Activated T-cell treated with anti-CD3 and anti-CD28 coated beads, Interleukin-2, amount 50 U/mL, for 1 hour (primary cell): ENCODE measurements around the gene IQCH.
"Not testable (repeated sequence)": the region's sequence is repeated elsewhere in the genome, so short reads cannot be mapped to it uniquely, and the experiment has no call there.

Experiments
- DNase-seq: peaks from one replicate; pipeline ENCODE4 v3.0.0-alpha.2; 2020

The IQCH gene

DNA sequence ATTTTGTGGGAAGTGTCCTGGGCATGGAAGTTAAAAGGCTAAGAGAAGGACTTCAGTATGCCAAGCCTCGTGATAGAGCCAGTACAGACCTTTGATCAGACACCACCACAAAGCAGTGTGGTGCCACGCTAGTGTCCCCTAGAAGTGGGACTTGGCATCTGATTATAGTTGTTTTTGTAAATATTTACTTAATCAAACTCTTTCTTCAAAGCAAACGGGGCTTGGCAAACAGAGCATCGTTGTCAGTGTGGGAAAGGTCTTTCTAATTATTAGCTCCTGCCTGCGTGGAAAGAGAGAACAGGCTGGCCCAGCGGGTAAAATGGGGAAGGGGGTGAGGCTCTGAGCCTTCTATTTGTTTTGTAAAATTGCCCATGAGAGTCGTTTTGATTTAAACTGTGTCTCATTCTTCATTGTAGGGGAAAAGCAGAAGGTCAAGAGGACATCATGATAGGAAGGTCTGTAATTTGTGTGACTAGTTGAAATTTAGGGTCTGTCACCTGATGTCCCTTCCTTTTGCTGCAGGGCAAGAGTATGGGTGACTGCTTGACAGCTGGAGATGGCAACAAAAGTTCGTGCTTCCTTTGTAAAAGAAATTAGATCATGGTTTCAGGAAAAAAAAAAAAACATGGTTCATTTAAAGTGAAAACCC lies 105.0 kb downstream of the IQCH start:
- DNase-seq: no peak

DNA sequence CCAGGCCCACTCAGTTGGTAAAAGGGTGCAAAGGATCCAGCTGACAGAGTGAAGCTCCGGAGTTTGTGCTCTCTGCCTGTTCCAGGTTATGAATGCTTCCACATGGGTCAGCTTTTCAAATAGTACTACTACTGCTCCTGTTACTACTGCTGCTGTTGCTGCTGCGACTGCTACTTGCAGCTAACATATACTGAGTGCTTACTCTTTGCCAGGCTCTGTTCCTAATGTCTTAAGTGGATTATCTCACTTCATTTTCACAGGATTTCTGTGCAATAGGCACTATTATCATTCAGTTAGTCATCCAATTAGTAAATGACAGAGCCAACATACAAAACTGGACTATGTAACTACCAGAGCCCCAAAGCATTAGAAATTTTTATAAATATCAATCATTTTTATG lies 106.5 kb downstream of the IQCH start:
- no peak for DNase-seq

DNA sequence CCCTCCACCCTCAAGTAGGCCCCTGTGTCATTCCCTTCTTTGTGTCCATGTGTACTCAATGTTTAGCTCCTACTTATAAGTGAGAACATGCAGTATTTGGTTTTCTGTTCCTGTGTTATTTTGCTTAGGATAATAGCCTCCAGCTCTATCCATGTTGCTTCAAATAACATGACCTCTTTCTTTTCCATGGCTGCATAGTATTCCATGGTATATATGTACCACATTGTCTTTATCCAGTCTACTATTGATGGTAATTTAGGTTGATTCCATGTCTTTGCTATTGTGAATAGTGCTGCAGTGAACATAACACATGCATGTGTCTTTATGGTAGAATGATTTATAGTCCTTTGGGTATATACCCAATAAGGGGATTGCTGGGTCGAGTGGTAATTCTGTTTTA lies 109.1 kb downstream of the IQCH start:
- not testable (repeated sequence) for DNase-seq

DNA sequence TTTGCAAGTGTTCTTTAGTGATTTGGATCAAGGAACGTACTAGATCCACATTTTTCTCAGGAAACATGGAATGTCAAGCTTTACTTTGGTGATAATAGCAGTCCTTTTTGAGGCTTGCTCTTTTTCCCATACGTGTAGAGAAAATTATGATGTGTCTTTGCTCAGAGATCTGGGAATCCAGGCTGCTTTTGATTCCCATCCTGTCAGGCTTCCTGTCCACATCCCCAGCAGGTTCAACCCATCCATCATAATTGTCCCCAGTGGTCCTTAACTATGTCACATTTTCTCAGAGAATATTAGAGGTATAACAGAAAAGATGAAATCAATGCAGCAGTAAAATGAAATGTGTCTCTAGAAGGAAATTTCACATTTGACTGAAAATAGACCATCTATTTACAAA lies 111.4 kb downstream of the IQCH start:
- DNase-seq: no peak

DNA sequence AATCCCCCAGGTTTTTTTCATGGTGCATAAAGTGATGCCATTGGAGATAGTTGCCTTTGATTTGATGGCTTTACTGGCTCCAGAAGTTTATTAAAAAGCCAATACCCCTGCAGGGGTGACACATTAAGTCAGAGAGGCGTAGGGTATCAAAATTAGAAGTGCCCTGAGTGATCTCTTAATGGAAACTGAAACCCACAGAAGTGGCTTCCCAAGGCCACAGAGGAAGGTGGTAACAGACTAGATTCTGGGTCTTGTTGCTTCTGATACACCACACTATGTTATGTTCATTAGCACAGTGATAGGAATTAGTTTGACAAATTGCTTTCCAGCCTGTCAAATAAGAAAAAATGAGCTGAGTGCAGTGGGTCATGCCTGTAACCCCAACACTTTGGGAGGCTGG lies 112.3 kb downstream of the IQCH start:
- DNase-seq: no peak

DNA sequence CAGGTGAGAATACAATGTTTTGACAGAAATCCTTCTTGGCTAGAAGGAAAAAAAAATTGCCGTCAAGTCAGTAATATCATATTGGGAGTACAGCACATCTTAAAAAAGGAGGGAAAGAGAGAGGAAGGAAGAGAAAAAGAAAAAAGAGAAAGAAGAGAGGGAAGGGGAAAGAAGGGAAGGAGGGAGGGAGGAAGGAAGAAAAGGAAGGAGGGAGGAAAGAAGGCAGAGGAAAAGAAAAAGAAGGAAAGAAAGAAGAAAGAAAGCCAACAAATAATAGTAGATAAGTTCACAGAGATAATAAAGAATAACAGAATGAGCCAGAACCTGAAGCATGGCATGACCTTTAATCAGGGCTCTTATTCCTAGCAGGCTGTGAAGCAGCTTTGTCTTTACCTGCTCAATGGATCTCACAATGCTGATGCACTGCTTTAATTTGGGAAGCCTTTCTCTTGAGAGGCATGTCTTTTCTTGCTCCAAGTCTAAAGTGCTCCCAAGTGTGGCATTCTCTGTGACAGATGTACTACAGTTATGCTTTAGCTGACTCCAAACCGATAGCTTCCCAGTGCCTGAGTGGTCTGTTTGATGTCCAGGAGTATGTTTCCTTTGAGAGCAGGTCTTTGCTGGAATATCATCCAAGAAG lies 114.9 kb downstream of the IQCH start:
- no peak for DNase-seq

DNA sequence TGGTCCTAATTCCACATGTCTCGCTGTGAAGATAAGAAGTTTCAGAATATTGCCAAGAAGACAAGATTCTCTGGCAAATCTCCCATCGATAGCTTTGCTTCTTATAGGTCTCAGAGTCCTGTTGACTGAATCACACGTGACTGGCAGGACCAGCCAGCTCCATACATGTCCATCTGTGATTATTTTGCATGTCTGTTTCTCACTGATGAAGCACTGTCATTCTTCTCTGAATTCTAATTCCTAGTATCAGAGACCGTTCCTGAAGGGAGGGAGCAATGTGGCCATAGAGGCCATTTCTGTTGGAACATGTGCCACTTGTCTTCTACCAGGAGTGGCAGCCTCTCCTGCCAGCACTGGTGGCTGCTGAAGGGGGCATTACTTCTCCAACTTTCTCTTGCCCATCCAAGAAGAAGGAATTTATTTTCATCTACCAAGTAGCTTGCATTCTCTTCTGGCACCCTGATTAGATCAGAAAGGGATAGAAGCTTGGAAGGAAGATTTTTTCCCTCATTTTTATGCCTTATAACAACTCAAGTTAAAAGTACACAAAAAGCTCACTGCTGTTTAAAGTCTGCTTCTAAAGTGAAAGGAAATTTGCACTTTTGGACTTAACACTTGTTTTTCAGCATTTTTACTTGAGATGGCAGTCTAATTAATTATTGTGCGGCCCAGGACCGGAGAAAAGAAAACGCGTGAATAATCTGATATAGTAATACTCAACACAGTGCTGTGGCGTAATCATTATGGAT lies 115.8 kb downstream of the IQCH start:
- no peak for DNase-seq

DNA sequence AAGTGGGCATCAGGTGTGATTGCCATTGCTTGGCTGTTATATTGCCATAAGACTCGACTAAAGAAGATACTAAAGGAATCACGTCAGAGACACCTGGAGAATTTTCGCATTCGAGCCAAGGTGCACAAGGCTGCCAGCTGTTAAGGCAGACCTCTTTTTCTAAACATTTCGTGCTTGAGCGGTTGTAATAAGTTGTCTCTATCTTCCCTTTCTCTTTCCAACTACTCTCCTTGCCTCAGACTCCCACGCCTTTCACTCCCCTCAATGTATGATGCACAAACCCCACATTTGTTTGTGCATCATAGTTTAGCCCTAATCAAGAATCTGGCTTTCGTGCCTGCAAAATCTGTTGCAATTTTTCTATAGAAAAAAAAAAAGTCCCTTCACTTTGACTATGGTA lies 118.0 kb downstream of the IQCH start:
- DNase-seq: no peak

DNA sequence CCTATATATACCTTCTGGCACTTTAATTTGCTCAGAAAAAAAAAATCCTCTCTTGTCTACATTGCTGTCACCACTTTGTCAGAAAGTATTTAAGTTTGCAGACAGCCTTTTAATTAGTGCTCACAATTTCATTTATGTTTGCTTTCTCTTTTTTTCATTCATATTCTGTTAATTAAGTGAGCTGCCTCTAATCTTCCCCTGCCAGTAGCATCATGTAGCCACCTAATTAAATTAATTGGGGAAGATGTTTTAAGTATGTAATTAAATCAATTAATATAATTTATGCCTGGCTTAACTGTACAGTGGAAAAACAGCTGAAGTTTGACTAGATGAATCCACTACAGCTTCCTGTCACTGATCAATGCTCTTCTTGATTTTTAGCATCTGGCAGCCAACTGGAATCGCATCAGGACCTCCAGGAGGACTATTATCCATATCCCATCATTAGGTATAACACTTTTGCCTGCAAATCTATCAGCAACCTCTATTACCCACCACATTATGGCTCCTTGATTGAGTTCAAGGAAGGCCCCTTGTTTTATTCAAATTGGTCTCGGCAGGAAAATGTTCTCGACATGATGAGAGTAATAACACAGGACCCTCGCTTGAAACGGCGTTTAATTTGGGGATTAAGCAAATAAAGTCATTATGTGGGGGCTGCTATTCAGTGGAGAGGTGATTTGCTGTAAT lies 118.5 kb downstream of the IQCH start:
- no peak for DNase-seq

DNA sequence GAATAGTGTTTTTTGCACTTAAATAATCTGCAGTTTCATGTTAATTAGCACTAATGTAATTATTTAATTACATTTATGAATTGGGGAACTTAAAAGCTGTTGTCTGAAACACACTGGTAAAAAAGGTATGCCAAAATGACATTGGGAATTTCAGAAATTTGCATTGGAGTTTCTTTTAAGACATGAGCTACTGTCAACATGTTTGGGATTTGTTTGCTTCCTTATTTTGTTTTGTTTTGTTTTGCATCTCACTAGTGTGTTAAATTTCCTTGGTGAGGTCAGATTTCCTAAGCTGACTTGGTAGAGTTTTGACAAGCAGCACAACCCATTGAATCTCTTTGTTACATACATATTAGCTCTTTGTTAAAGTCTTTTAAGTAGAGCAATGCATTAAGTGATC lies 119.4 kb downstream of the IQCH start:
- DNase-seq: no peak

DNA sequence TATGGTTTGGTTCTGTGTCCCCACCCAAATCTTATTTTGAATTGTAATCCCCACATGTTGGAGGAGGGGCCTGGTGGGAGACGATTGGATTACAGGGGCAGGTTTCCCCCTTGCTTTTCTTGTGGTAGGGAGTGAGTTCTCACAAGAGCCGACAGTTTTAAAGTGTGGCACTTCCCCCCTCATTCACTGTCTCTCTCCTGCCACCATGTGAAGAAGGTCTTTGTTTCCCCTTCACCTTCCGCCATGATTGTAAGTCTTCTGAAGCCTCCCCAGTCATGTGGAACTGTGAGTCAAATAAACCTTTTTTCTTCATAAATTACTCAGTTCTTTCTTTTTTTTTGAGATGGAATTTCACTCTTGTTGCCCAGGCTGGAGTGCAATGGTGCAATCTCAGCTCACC lies 124.9 kb downstream of the IQCH start:
- DNase-seq: no peak

DNA sequence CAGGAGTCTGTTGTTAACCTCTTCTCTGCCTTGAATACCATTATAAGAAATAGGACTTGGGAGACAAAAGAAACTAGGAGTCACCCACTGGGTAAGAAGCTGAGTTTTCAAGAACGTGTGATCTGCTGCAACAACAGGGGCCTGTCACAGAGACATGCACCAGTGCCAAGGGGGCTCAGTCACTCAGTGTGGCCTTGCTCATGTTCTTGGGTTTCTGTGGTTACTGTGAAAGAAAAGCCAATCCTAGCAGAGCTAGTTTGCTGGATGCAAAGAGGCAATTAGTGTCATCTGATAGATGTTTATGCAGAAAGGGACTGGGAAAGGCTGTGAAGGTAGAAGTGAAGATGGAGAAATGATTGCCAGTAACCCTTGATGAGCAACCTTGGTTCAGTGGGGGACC lies 126.3 kb downstream of the IQCH start:
- DNase-seq: no peak

DNA sequence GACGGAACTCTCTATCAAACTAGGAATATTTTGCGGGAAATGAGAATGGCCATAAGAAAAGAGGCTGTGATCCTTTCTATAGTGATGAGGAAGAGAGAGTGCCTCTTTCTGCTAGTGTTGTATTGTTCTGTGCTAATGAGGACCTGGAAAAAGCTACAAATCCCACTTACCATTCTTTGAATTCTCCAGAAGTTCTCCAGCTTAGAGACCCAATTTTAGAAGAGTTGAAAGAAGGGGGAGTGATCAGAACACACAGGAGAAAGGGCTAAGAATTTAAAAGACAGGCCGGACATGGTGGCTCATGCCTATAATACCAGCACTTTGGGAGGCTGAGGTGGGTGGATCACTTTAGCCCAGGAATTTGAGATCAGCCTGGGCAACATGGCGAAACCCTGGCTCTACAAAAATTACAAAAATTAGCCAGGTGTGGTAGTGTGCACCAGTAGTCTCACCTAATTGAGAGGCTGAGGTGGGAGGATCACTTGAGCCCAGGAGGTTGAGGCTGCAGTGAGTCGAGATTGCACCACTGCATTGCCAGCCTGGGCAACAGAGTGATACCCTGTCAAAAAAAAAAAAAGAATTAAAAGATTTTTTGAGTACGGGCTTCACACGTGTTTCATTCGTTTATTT lies 126.9 kb downstream of the IQCH start:
- DNase-seq: no peak

DNA sequence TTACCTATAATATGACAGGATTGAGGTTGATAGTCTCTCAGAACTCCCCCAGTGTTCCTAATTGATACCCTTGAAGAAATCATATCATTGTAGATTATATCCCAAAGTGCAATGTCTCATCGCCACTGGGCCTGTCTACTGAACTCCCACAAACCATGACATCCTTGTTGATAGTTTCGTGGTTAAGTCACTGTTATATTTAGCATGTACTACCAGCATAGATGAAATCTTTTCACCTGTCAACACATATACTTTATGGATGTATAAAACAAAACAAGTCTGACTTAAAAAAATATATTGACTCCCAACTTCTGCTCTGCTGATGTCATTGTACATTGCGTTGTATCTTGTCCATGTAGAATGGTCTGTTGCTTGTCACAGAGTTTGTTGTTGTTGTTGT lies 128.1 kb downstream of the IQCH start:
- no peak for DNase-seq

DNA sequence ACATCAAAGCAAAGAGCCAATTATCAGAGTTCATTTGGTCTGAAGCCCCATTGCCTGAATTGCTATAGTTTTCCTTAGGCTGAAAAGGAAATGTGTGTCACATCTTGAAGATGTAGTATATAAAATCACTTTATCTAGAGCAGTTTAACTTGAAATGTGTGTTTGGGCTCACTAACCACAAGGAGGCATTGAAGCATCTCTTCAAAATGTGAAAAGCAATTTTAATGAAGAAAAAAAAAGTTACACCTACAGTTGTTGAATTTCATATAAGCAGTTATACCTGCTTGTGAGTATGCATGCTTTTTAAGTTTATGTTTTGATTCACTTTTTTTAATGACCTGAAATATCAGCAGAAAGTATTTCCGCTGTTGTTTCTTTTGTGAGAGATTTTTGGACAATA lies 129.3 kb downstream of the IQCH start:
- no peak for DNase-seq

DNA sequence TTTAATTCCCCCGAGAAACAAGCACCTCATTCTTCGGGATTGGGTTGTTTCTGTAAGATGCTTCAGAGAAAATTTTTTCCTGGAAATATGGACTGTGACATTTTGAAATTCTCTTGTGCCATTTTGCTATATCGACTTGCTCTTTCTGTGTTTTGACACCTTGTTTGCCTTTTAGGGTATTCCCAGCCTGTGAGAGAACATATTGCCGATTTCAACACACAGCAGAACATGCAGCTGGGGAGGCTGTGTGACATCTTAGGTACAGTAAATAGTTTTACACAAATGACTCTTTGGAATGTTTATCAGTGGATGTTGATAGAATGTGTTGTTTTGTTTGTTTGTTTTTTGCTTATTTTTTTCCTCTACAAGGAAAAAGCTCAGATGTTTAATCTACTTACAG lies 130.2 kb downstream of the IQCH start:
- no peak for DNase-seq

DNA sequence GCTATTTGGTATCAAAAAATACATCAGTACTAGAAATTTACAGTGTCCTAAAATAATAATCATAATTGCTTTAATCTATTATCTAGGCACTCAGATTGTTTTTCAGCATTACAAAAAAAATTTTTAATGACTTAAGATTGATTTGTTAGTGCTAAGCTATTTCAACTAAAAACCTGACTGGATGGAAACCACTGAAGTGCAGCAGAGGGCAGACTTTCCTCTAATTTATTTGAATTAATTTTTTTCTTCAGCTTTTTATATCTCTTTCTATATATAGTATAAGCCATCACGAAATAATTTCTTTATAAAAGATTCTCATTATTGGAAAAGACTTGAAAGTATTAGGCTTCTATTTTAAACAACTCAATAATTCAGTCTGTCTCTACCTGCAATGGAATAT lies 131.4 kb downstream of the IQCH start:
- no peak for DNase-seq

DNA sequence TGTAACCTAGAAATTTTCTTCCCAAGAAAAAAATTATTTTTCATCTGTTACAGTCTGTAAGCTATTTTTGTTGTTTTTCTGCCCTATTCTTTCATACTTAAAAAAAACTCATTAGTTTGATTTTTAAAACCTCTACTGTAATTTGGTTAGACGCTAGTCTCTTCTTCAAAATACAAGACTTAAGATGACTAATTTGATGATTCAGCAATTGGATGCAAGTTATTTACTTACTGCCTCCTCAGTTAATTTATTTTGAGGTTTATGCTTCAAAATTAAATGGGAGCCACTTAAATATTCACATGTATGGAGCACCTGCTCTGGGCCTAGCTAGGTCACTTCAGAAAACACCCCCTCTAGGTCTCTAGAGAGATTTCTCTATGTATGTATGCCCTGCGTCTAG lies 132.4 kb downstream of the IQCH start:
- no peak for DNase-seq

DNA sequence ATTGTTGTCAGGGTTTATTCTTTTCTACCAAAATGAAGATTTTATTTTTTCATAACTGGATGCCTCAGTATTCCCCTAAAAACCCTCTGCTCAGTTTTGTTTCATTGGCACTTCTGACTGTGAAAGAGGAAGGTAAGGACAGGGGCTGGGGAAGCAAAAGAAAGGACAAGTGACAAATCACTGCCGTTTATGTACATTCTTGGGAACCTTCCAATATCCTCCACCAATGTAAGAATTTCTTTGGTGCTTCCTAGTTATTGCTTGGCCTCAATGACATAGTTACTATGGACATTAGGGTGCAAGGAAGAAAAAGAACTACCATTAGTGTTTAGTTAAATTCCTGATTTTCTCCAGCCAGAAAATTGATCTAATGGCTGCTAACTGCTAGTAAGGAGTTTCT lies 135.4 kb downstream of the IQCH start:
- no peak for DNase-seq

DNA sequence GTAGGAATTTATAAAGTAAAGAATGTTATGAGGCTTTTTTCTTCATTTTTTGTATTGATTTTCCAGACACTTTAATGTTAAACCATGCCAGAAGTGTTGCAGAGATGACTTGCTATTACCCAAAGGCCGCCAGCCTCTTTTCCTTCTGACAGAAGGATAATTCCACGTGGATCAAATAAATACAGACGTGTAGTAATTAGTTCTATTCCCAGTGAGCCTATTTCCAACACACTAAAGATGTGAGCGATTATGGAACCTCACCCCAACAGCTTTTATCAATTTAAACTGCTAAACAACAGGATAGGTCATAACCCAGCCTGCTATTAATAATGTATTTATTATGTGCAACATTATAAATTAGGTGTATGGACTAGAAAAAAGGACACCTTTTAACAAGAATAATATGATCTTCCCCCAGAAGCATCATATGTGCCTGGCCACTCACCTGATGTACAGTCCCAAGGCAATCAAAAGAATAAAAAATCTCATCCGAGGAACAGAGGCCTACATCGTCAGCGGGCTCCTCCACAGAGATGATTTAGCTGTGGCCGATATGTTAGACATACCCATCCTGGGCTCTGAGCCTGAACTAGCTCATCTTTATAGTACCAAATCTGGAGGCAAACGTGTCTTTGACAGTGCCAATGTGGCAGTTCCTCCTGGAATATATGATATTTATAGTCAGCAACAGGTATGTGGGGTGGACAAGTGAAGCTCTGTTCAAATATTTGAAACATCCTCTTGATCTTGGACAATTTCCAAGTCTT lies 140.5 kb downstream of the IQCH start:
- no peak for DNase-seq

DNA sequence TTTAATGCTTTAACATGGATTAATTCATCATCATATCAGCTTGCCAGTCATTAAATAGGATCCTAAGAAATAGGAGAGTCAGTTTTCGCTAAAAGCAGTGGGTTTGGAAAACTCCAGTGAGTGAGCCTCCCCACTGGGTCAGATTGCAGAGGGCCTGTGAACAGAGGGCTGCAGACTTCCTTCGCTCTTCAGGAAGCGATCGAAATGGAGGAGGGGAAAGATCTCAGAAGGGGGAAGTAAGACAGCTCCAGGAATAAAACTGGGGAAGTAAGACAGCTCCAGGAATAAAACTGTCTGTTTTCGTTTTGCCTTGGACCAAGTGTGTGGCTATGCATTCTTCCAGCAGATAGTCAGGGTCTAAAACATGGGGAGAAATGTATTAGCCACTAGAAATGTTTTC lies 141.5 kb downstream of the IQCH start:
- no peak for DNase-seq

DNA sequence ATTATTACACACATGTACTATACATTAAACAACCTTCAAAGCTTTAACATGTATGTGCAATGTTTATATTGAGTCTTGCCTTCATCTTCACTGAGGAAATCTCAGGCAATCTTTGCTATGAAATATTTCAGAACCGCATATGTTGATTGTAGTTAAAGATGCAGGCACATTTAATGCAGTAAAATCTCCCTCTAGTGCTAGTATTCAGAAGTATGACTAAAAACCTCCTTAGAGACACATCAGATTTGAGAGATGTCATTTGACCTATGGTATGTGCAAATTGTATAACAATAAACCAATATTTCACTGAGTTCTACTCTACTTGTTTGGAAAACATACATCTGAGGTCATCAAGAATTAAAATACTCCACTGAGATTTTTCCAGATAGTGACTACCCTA lies 142.6 kb downstream of the IQCH start:
- no peak for DNase-seq

DNA sequence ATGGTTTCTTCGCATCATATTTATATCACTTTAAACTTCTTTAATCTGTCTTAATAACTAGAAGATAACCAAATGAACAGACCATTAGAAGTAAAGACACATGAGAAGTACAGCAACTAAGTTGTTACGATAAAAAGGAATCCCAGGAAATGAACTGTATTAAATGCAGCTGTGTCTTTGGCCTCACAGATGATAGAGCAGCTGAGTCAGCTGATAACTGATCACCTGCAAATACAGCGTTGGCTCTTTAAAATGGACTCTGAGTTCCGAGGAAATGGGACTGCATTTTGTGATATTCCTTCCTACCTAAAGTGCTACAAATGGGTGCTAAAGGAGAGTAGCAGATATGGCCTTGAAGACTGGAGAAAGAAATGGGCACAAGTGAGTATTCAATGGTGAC lies 145.3 kb downstream of the IQCH start:
- DNase-seq: no peak
